HEK293 (cell line): ENCODE results near the gene KRT36.

Experiments
- CTCF ChIA-PET: fragments of 350-600 bp; formaldehyde crosslinking; extraction: SDS; loops from one replicate; lab custom pipeline; 2021; ENCODE audit warnings: antibody characterized with exemption; lab: Yijun Ruan, JAX
- POLR2A ChIA-PET: fragments of 300-600 bp; formaldehyde crosslinking; extraction: SDS; loops from one replicate; lab custom pipeline; 2020; ENCODE audit warnings: antibody characterized with exemption, inconsistent platforms; lab: Yijun Ruan, JAX
- H3K27ac ChIP-seq: fragments of 200-500 bp; sonication (Bioruptor generic); 2 replicates; pipeline ENCODE4 v1.5.1; 2014; ENCODE audit warnings: low read depth, low read length, control low read depth, inconsistent platforms; ENCODE audit errors: extremely low read depth
- H3K36me3 ChIP-seq, 2 experiments: fragments of 200-500 bp in 1 of 2; sonication (Bioruptor generic) in 1 of 2; 1 replicate in 1 of 2; 2 replicates in 1 of 2; pipeline ENCODE4 v1.5.1; 2014 to 2017; ENCODE audit warnings: inconsistent platforms in 2 of 2, low read length in 2 of 2; ENCODE audit not compliant: control insufficient read depth in 2 of 2, insufficient read depth in 1 of 2
- H3K4me1 ChIP-seq: fragments of 200-500 bp; sonication (Bioruptor generic); 2 replicates; pipeline ENCODE4 v1.5.1; 2014; ENCODE audit warnings: mild to moderate bottlenecking, low read length, inconsistent platforms; ENCODE audit not compliant: control insufficient read depth, insufficient read depth
- H3K4me3 ChIP-seq: 2 replicates; pipeline ENCODE4 v1.5.1; 2011; ENCODE audit warnings: low read depth, mild to moderate bottlenecking, control low read depth, low read length, moderate library complexity
- H3K9me3 ChIP-seq: fragments of 200-500 bp; sonication (Bioruptor generic); 2 replicates; pipeline ENCODE4 v1.5.1; 2014; ENCODE audit warnings: low read depth, low read length, inconsistent platforms; ENCODE audit not compliant: control insufficient read depth, insufficient read depth
- GFI1B ChIP-seq: fragments of 450-650 bp; formaldehyde crosslinking; IDR thresholded peaks from 2 replicates; pipeline ENCODE4 v1.5.1; 2016; ENCODE audit warnings: missing biosample characterization, missing genetic modification characterization
- HIC1 ChIP-seq: fragments of 450-650 bp; formaldehyde crosslinking; IDR thresholded peaks from 2 replicates; pipeline ENCODE4 v1.5.1; 2016; ENCODE audit warnings: missing biosample characterization, missing genetic modification characterization
- HOXC10 ChIP-seq: sonication (generic); formaldehyde crosslinking; IDR thresholded peaks from 2 replicates; pipeline ENCODE4 v1.8.1; 2023; ENCODE audit warnings: mild to moderate bottlenecking, missing genetic modification reagents
- INSM2 ChIP-seq: fragments of 450-650 bp; formaldehyde crosslinking; IDR thresholded peaks from 2 replicates; pipeline ENCODE4 v1.5.1; 2016; ENCODE audit warnings: missing biosample characterization, missing genetic modification characterization
- KLF1 ChIP-seq: fragments of 450-650 bp; formaldehyde crosslinking; IDR thresholded peaks from 2 replicates; pipeline ENCODE4 v1.5.1; 2016; ENCODE audit warnings: missing biosample characterization, missing genetic modification characterization
- KLF17 ChIP-seq: fragments of 450-650 bp; formaldehyde crosslinking; IDR thresholded peaks from 2 replicates; pipeline ENCODE4 v1.5.1; 2016; ENCODE audit warnings: missing biosample characterization, missing genetic modification characterization
- MEIS1 ChIP-seq: sonication (generic); formaldehyde crosslinking; IDR thresholded peaks from 2 replicates; pipeline ENCODE4 v1.8.1; 2022; ENCODE audit warnings: missing genetic modification reagents, mild to moderate bottlenecking, borderline replicate concordance
- OSR2 ChIP-seq: fragments of 450-650 bp; formaldehyde crosslinking; IDR thresholded peaks from 2 replicates; pipeline ENCODE4 v1.5.1; 2016; ENCODE audit warnings: missing biosample characterization, missing genetic modification characterization
- PRDM1 ChIP-seq: fragments of 450-650 bp; formaldehyde crosslinking; IDR thresholded peaks from 2 replicates; pipeline ENCODE4; 2016; ENCODE audit warnings: missing biosample characterization, missing genetic modification characterization
- PRDM2 ChIP-seq: fragments of 450-650 bp; formaldehyde crosslinking; IDR thresholded peaks from 2 replicates; pipeline ENCODE4 v1.5.1; 2016; ENCODE audit warnings: missing biosample characterization, missing genetic modification characterization, borderline replicate concordance
- ZFHX2 ChIP-seq: fragments of 450-650 bp; formaldehyde crosslinking; conservative IDR thresholded peaks from 2 replicates; pipeline ENCODE4 v1.5.1; 2016; ENCODE audit warnings: missing biosample characterization, missing genetic modification characterization
- ZIC2 ChIP-seq: fragments of 450-650 bp; formaldehyde crosslinking; IDR thresholded peaks from 2 replicates; pipeline ENCODE4 v1.5.1; 2016; ENCODE audit warnings: missing biosample characterization, missing genetic modification characterization
- ZNF10 ChIP-seq: fragments of 450-650 bp; formaldehyde crosslinking; IDR thresholded peaks from 2 replicates; pipeline ENCODE4 v1.5.1; 2017; ENCODE audit warnings: missing biosample characterization, missing genetic modification characterization
- ZNF175 ChIP-seq: fragments of 450-650 bp; formaldehyde crosslinking; IDR thresholded peaks from 2 replicates; pipeline ENCODE4 v1.5.1; 2016; ENCODE audit warnings: missing biosample characterization, missing genetic modification characterization
- ZNF341 ChIP-seq: fragments of 450-650 bp; formaldehyde crosslinking; IDR thresholded peaks from 2 replicates; pipeline ENCODE4; 2016; ENCODE audit warnings: low read depth, missing biosample characterization, missing genetic modification characterization
- ZNF530 ChIP-seq: fragments of 450-650 bp; formaldehyde crosslinking; IDR thresholded peaks from 2 replicates; pipeline ENCODE4 v1.5.1; 2016; ENCODE audit warnings: low read depth, missing biosample characterization, missing genetic modification characterization
- ZNF544 ChIP-seq: fragments of 450-650 bp; formaldehyde crosslinking; IDR thresholded peaks from 2 replicates; pipeline ENCODE4 v1.5.0; 2017; ENCODE audit warnings: missing biosample characterization, missing genetic modification characterization
- ZNF621 ChIP-seq: fragments of 450-650 bp; formaldehyde crosslinking; IDR thresholded peaks from 2 replicates; pipeline ENCODE4 v1.5.1; 2017; ENCODE audit warnings: missing biosample characterization, missing genetic modification characterization
- ZNF645 ChIP-seq: fragments of 450-650 bp; formaldehyde crosslinking; IDR thresholded peaks from 2 replicates; pipeline ENCODE4; 2016; ENCODE audit warnings: missing biosample characterization, missing genetic modification characterization
- ZNF654 ChIP-seq: fragments of 450-650 bp; formaldehyde crosslinking; IDR thresholded peaks from 2 replicates; pipeline ENCODE4 v1.5.1; 2016; ENCODE audit warnings: low read depth, missing biosample characterization, missing genetic modification characterization
- ZNF777 ChIP-seq: fragments of 450-650 bp; formaldehyde crosslinking; IDR thresholded peaks from 2 replicates; pipeline ENCODE4 v1.5.1; 2017; ENCODE audit warnings: missing biosample characterization, missing genetic modification characterization, borderline replicate concordance
- ZNF785 ChIP-seq: fragments of 450-650 bp; formaldehyde crosslinking; IDR thresholded peaks from 2 replicates; pipeline ENCODE4 v1.5.1; 2016; ENCODE audit warnings: missing biosample characterization, missing genetic modification characterization
- ZNF830 ChIP-seq: fragments of 450-650 bp; IDR thresholded peaks from 2 replicates; pipeline ENCODE4 v1.5.0; 2018; ENCODE audit warnings: missing biosample characterization, missing genetic modification characterization, low read depth, mild to moderate bottlenecking, moderate library complexity

The KRT36 gene

GRCh38 chr17:41490000-41490990 is 585 bp upstream of the KRT36 start:
- H3K4me1 ChIP-seq: peaks cover 6% of the 10 kb centered on the region
- no peaks in the 10 kb centered on the region for H3K9me3 ChIP-seq
- CTCF ChIA-PET: interaction anchor here (0.6 to 7.3 kb wide), 6 partner anchors 11 to 206 kb away, joined by 3 to 63 read pairs (median 5); no protein-coding TSS in a partner anchor
- H3K27ac ChIP-seq: no peak overlapping the region
- TF ChIP-seq PRDM2 (tag by site-specific recombination) (no peak), ZIC2 (peak; percentile 61; the same call in 1 of the 2 replicates), PRDM1 (tag by site-specific recombination) (no peak), KLF17 (tag by site-specific recombination) (0 out of 2 replicates have a peak, but pooled peaks have one; percentile 22), ZNF10 (tag by site-specific recombination) (0 out of 2 replicates have a peak, but pooled peaks have one; percentile 48), ZNF645 (no peak), HIC1 (tag by site-specific recombination) (no peak), MEIS1 (no peak), KLF1 (tag by site-specific recombination) (0 out of 2 replicates have a peak, but pooled peaks have one; percentile 18), ZNF621 (tag by site-specific recombination) (no peak), ZNF654 (tag by site-specific recombination) (no peak), GFI1B (tag by site-specific recombination) (no peak), ZNF830 (no peak), ZNF341 (tag by site-specific recombination) (peak; percentile 40), ZNF785 (no peak), ZNF544 (tag by site-specific recombination) (no peak), OSR2 (tag by site-specific recombination) (peak; percentile 48; the same call in 1 of the 2 replicates), INSM2 (no peak), HOXC10 (CRISPR knock-in tag) (no peak), ZNF175 (tag by site-specific recombination) (no peak), ZNF777 (no peak), ZFHX2 (tag by site-specific recombination) (no peak), ZNF530 (tag by site-specific recombination) (no peak)
- TF ChIP-seq, all 188 proteins: peak for 6
- Histone ChIP-seq H3K4me3 (no peak overlapping the region), H3K36me3 (no peaks in the 10 kb centered on the region)
- POLR2A ChIA-PET: no interaction called here
